Measurements from ENCODE around the gene ERO1B. TPM values are rescaled to one million over a fixed set of nuclear protein-coding genes. Genes with fewer than 3 reads are reported as not detected.

ERO1B gene
- polyA plus RNA-seq, 1 experiment: 0.74 TPM

DNA sequence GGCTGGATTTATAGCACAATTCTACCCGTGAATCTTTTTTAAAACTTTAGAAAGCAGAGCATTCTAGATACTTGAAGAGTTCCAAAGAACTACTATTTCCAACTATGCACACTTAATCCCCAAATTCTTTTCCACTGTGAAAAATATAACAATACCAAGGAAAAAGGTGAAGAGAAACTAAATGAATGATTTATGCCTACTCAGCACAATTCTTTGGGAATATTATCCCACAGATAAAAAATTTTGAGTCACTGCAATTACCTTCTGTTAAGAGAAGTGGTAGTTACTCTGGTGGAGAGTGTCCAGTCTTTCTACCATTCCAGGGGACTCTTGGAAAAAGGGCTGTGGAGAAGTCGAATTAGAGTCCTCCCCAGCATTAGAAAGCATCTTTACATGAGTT, 39.2 kb downstream of the ERO1B start:
- Histone ChIP-seq H3K36me3 (ENCODE audit: control insufficient read depth, insufficient read depth, low read length) (no peaks in the 10 kb centered on the region), H3K4me3 (ENCODE audit: low read depth, low read length) (no peak overlapping the region), H3K27me3 (ENCODE audit: control insufficient read depth, insufficient read depth, low read length) (no peaks in the 10 kb centered on the region)
- TF ChIP-seq CTCF (IDR thresholded peaks at IDR 0.05; ENCODE audit: insufficient read depth, low read depth, low read length): no peak
- ChIA-PET CTCF (no interaction called here), POLR2A (no interaction called here)
- DNase-seq (ENCODE audit: low read depth): no peak

DNA sequence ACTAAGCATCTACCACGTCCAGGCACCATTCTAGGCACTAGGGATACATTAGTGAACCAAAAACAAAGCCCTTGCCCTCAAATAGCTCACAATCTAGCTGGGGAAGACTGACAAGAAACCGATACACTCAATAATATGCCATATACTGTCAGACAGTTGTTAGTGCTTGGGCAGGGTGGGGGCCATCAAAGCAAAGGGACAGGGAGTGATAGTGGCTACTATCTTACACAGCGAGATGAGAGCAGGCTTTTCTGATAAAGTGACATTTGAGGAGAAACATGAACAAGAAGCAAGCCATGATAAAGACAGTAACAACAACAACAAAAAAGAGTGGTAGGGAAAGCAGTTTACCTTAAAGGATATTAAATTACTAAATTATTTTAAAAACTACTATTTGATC, 41.1 kb downstream of the ERO1B start:
- H3K27me3 ChIP-seq (ENCODE audit: control insufficient read depth, insufficient read depth, low read length): no peaks in the 10 kb centered on the region
- H3K4me3 ChIP-seq (ENCODE audit: low read depth, low read length): no peak overlapping the region
- TF ChIP-seq CTCF (IDR thresholded peaks at IDR 0.05; ENCODE audit: insufficient read depth, low read depth, low read length): no peak
- DNase-seq (ENCODE audit: low read depth): no peak
- no peaks in the 10 kb centered on the region for H3K36me3 ChIP-seq (ENCODE audit: control insufficient read depth, insufficient read depth, low read length)
- POLR2A ChIA-PET: no interaction called here
- CTCF ChIA-PET: interaction anchor here (0.9 kb wide), 1 partner anchor 25 kb away, joined by 3 read pairs; no protein-coding TSS in a partner anchor

DNA sequence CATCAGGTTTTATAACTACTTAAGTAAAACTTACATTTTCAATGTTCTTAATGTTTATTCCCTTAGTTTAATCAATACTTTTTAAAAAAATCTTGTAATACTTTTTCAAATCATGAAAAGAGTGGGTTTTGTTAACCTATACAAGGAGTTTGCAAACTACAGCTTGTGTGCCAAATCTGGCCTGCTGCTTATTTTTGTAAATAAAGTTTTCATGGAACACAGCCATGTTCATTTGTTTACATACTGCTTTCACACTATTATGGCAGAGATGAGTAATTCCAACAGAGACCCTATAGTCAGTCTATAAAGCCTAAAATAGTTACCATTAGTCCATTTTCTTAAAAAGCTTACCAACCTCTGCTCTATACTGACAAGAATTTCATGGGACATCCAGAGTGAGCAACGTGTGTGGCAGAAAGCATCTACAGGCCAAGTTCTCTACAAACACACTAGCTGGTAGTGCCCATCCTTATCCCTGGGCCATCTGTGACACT, 42.6 kb downstream of the ERO1B start:
- POLR2A ChIA-PET: interaction anchor here (0.7 kb wide), 1 partner anchor 14 kb away, joined by 21 read pairs; no protein-coding TSS in a partner anchor
- CTCF ChIA-PET: interaction anchor here (1.3 kb wide), 1 partner anchor 10 kb away, joined by 3 read pairs; no protein-coding TSS in a partner anchor
- DNase-seq (ENCODE audit: low read depth): no peak

GRCh38 chr1:236235116-236235515, 46.6 kb downstream of the ERO1B start:
- ChIA-PET POLR2A (no interaction called here), CTCF (no interaction called here)
- Histone ChIP-seq H3K36me3 (ENCODE audit: control insufficient read depth, insufficient read depth, low read length) (no peaks in the 10 kb centered on the region), H3K4me3 (ENCODE audit: low read depth, low read length) (no peak overlapping the region), H3K27me3 (ENCODE audit: control insufficient read depth, insufficient read depth, low read length) (no peaks in the 10 kb centered on the region)
- TF ChIP-seq CTCF (IDR thresholded peaks at IDR 0.05; ENCODE audit: insufficient read depth, low read depth, low read length): no peak
- no peak for DNase-seq (ENCODE audit: low read depth)

More for the DNA sequence above, 42.6 kb downstream of the ERO1B start:
- H3K36me3 ChIP-seq (ENCODE audit: control insufficient read depth, insufficient read depth, low read length): no peaks in the 10 kb centered on the region
- no peaks in the 10 kb centered on the region for H3K27me3 ChIP-seq (ENCODE audit: control insufficient read depth, insufficient read depth, low read length)
- no peak for TF ChIP-seq CTCF (IDR thresholded peaks at IDR 0.05; ENCODE audit: insufficient read depth, low read depth, low read length)
- no peak overlapping the region for H3K4me3 ChIP-seq (ENCODE audit: low read depth, low read length)

DNA sequence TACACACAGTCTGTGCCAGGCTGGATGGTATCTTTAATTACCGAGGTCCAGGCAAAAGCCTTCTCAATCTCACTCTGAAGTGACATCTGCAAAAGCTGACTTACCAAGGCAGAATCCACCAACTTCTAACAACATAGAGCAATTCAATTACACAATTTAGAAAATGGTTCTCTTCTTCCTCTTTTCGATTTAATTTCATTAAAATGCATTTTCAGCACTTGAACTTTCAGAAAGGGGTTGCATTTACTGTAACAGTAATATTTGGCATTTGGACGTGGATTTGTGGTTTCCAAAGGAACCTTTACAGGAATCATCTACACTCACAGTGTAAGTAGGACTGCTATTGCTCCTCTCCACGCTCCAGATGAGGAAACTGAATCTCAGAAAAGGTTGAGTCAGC, 53.3 kb downstream of the ERO1B start:
- no peak for TF ChIP-seq CTCF (IDR thresholded peaks at IDR 0.05; ENCODE audit: insufficient read depth, low read depth, low read length)
- H3K27me3 ChIP-seq (ENCODE audit: control insufficient read depth, insufficient read depth, low read length): no peaks in the 10 kb centered on the region
- H3K36me3 ChIP-seq (ENCODE audit: control insufficient read depth, insufficient read depth, low read length): no peaks in the 10 kb centered on the region
- POLR2A ChIA-PET: no interaction called here
- DNase-seq (ENCODE audit: low read depth): no peak
- no peak overlapping the region for H3K4me3 ChIP-seq (ENCODE audit: low read depth, low read length)
- CTCF ChIA-PET: no interaction called here
